SK-N-SH (cell line): ENCODE data around the gene B3GNT4.

Experiments
- CTCF ChIP-seq: fragments of 200-600 bp; sonication (generic); IDR thresholded peaks from 2 replicates; pipeline ENCODE4 v1.6.1; 2017; ENCODE audit warnings: antibody characterized with exemption, mild to moderate bottlenecking, moderate library complexity
- GABPA ChIP-seq: IDR thresholded peaks from 2 replicates; pipeline ENCODE4 v1.4.0; 2012; ENCODE audit warnings: low read depth, mild to moderate bottlenecking
- TF ChIP-seq, protein P1 (sequence below): IDR thresholded peaks from 2 replicates; pipeline ENCODE4 v1.4.0; 2012; ENCODE audit warnings: low read depth

DNA sequence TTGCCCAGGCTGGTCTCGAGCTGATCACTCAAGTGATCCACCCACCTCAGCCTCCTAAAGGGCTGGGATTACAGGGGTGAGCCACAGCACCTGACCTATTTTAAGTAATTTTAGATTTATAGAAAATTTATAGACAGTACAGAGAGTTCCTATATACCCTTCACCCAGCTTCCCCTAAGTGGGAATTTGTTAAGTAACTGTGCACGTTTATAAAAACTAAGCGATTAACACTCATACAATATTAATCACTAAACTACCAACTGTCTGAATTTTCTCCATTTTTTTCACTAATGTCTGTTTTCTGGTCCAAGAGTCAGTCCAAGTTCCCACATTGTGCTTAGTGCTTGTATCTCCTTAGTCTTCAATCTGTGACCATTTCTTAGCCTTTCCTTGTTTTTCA is 35.0 kb upstream of the B3GNT4 start:
- TF ChIP-seq, protein P1, sequence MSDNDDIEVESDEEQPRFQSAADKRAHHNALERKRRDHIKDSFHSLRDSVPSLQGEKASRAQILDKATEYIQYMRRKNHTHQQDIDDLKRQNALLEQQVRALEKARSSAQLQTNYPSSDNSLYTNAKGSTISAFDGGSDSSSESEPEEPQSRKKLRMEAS = no peak
- TF ChIP-seq CTCF (no peak), GABPA (no peak)
